Measurements from ENCODE around the gene PHAF1.
A peak's percentile ranks its signal among the peaks of the same experiment; 100 is the strongest.

The PHAF1 gene

GRCh38 chr16:67084345-67085028 is 25.3 kb upstream of the PHAF1 start:
- H3K27ac ChIP-seq, result peak overlapping the region in 7 of 11 experiments; percentile 28 to 70 (median 55); a peak in 10 of 22 replicates
- H3K36me3 ChIP-seq, result peaks cover 48 to 90% (median 82%) of the 10 kb centered on the region in 11 experiments
- H3K4me3 ChIP-seq, result no peak overlapping the region
- H3K9ac ChIP-seq, result 0 out of 22 replicates have a peak overlapping the region, but pooled peaks of 1 of the 11 experiments have one; percentile 7
- H3K27me3 ChIP-seq, result no peaks in the 10 kb centered on the region
- no peaks in the 10 kb centered on the region for H3K9me3 ChIP-seq (replicated peaks in 1 of 11)
- TF ChIP-seq Cebpa-rat (IDR thresholded peaks at IDR 0.05), result 0 out of 22 replicates have a peak, but pooled peaks of 2 of the 11 experiments have one; percentile 18 to 41
- H4K20me1 ChIP-seq, result peaks cover 11 to 75% (median 43%) of the 10 kb centered on the region in 11 experiments; a peak in 17 of 22 replicates
- H3K4me1 ChIP-seq, result peaks cover 0 to 31% (median 23%) of the 10 kb centered on the region in 10 experiments; a peak in 18 of 20 replicates
- peak overlapping the region in 8 of 11 experiments; percentile 28 to 81 (median 71); a peak in 13 of 22 replicates for H3K4me2 ChIP-seq

GRCh38 chr16:67086822-67087221 is 22.9 kb upstream of the PHAF1 start:
- no peak overlapping the region for H3K4me3 ChIP-seq
- no peak overlapping the region for H3K9ac ChIP-seq
- peaks cover 24 to 78% (median 48%) of the 10 kb centered on the region in 11 experiments; a peak in 19 of 22 replicates for H4K20me1 ChIP-seq
- peaks cover 37 to 96% (median 82%) of the 10 kb centered on the region in 11 experiments for H3K36me3 ChIP-seq
- H3K27ac ChIP-seq, result no peak overlapping the region
- H3K4me1 ChIP-seq, result peaks cover 0 to 27% (median 21%) of the 10 kb centered on the region in 10 experiments; a peak in 18 of 20 replicates
- no peaks in the 10 kb centered on the region for H3K27me3 ChIP-seq
- no peak for TF ChIP-seq Cebpa-rat (IDR thresholded peaks at IDR 0.05)
- no peak overlapping the region for H3K4me2 ChIP-seq
- H3K9me3 ChIP-seq (replicated peaks in 1 of 11), result no peaks in the 10 kb centered on the region

- Histone ChIP-seq H3K4me1 (peaks cover 0 to 27% (median 19%) of the 10 kb centered on the region in 10 experiments; a peak in 18 of 20 replicates), H3K4me2 (no peak overlapping the region), H3K9me3 (replicated peaks in 1 of 11) (no peaks in the 10 kb centered on the region), H3K9ac (no peak overlapping the region), H3K36me3 (peaks cover 37 to 96% (median 82%) of the 10 kb centered on the region in 11 experiments), H3K4me3 (no peak overlapping the region), H4K20me1 (peaks cover 24 to 79% (median 50%) of the 10 kb centered on the region in 11 experiments; a peak in 19 of 22 replicates), H3K27me3 (no peaks in the 10 kb centered on the region), H3K27ac (no peak overlapping the region)
- TF ChIP-seq Cebpa-rat (IDR thresholded peaks at IDR 0.05), result no peak
Measured at GRCh38 chr16:67087291-67087690, 22.4 kb upstream of the PHAF1 start.

GRCh38 chr16:67087803-67088202 is 21.9 kb upstream of the PHAF1 start:
- Histone ChIP-seq H3K27ac (no peak overlapping the region), H4K20me1 (peaks cover 26 to 83% (median 55%) of the 10 kb centered on the region in 11 experiments; a peak in 20 of 22 replicates)
- no peak for TF ChIP-seq Cebpa-rat (IDR thresholded peaks at IDR 0.05)

GRCh38 chr16:67088551-67088950 is 21.2 kb upstream of the PHAF1 start:
- no peaks in the 10 kb centered on the region for H3K27me3 ChIP-seq
- peak overlapping the region in 1 of 11 experiments; percentile 7; a peak in 1 of 22 replicates for H3K27ac ChIP-seq
- H3K4me3 ChIP-seq, result no peak overlapping the region
- no peaks in the 10 kb centered on the region for H3K9me3 ChIP-seq (replicated peaks in 1 of 11)
- peaks cover 27 to 83% (median 60%) of the 10 kb centered on the region in 11 experiments; a peak in 20 of 22 replicates for H4K20me1 ChIP-seq
- no peak for TF ChIP-seq Cebpa-rat (IDR thresholded peaks at IDR 0.05)
- peaks cover 0 to 19% (median 11%) of the 10 kb centered on the region in 10 experiments; a peak in 18 of 20 replicates for H3K4me1 ChIP-seq
- no peak overlapping the region for H3K9ac ChIP-seq
- H3K36me3 ChIP-seq, result peaks cover 41 to 98% (median 85%) of the 10 kb centered on the region in 11 experiments
- no peak overlapping the region for H3K4me2 ChIP-seq

More at GRCh38 chr16:67087803-67088202, 21.9 kb upstream of the PHAF1 start:
- H3K36me3 ChIP-seq, result peaks cover 41 to 98% (median 85%) of the 10 kb centered on the region in 11 experiments
- no peak overlapping the region for H3K9ac ChIP-seq
- no peaks in the 10 kb centered on the region for H3K9me3 ChIP-seq (replicated peaks in 1 of 11)
- no peaks in the 10 kb centered on the region for H3K27me3 ChIP-seq
- H3K4me2 ChIP-seq, result no peak overlapping the region
- H3K4me1 ChIP-seq, result peaks cover 0 to 26% (median 18%) of the 10 kb centered on the region in 10 experiments; a peak in 18 of 20 replicates
- no peak overlapping the region for H3K4me3 ChIP-seq

GRCh38 chr16:67089101-67089500 is 20.6 kb upstream of the PHAF1 start:
- no peak overlapping the region for H3K4me2 ChIP-seq
- peak overlapping the region in 1 of 11 experiments; percentile 7; a peak in 1 of 22 replicates for H3K27ac ChIP-seq
- H3K4me1 ChIP-seq, result peaks cover 0 to 13% (median 6%) of the 10 kb centered on the region in 10 experiments; a peak in 12 of 20 replicates
- H3K4me3 ChIP-seq, result no peak overlapping the region
- H4K20me1 ChIP-seq, result peaks cover 27 to 83% (median 60%) of the 10 kb centered on the region in 11 experiments; a peak in 20 of 22 replicates
- H3K9me3 ChIP-seq (replicated peaks in 1 of 11), result no peaks in the 10 kb centered on the region
- no peaks in the 10 kb centered on the region for H3K27me3 ChIP-seq
- peaks cover 45 to 98% (median 85%) of the 10 kb centered on the region in 11 experiments for H3K36me3 ChIP-seq
- H3K9ac ChIP-seq, result no peak overlapping the region
- no peak for TF ChIP-seq Cebpa-rat (IDR thresholded peaks at IDR 0.05)

- Histone ChIP-seq H3K4me1 (no peaks in the 10 kb centered on the region), H3K9me3 (replicated peaks in 1 of 11) (no peaks in the 10 kb centered on the region), H3K4me3 (no peak overlapping the region), H4K20me1 (peaks cover 22 to 90% (median 68%) of the 10 kb centered on the region in 11 experiments; a peak in 20 of 22 replicates), H3K36me3 (peaks cover 60 to 99% (median 84%) of the 10 kb centered on the region in 11 experiments), H3K27ac (no peak overlapping the region), H3K4me2 (no peak overlapping the region), H3K9ac (no peak overlapping the region), H3K27me3 (no peaks in the 10 kb centered on the region)
- TF ChIP-seq Cebpa-rat (IDR thresholded peaks at IDR 0.05), result no peak
Measured at GRCh38 chr16:67091906-67092566, 17.7 kb upstream of the PHAF1 start.

- Histone ChIP-seq H3K4me3 (no peak overlapping the region), H3K36me3 (peaks cover 60 to 98% (median 83%) of the 10 kb centered on the region in 11 experiments), H3K9ac (no peak overlapping the region), H3K9me3 (replicated peaks in 1 of 11) (no peaks in the 10 kb centered on the region), H4K20me1 (peaks cover 25 to 93% (median 76%) of the 10 kb centered on the region in 11 experiments; a peak in 20 of 22 replicates), H3K4me2 (no peak overlapping the region), H3K4me1 (no peaks in the 10 kb centered on the region), H3K27ac (no peak overlapping the region), H3K27me3 (no peaks in the 10 kb centered on the region)
- TF ChIP-seq Cebpa-rat (IDR thresholded peaks at IDR 0.05), result no peak
Measured at GRCh38 chr16:67093098-67093726, 16.5 kb upstream of the PHAF1 start.

Measured in BLaER1 treated with 17β-estradiol and CSF1 and Interleukin-3, amounts not matched to agents 10 nM and 100 nM (cell line).